Mesodermal cell (in vitro differentiated cells): Measurements from ENCODE around the gene IQCN.
"Not testable (repeated sequence)": the region's sequence is repeated elsewhere in the genome, so short reads cannot be mapped to it uniquely, and the experiment has no call there.

Experiments used
- H3K27ac ChIP-seq: 2 replicates; pipeline ENCODE4 v1.7.0; 2013; ENCODE audit warnings: mild to moderate bottlenecking, low read depth, low read length, moderate library complexity; ENCODE audit not compliant: severe bottlenecking
- H3K36me3 ChIP-seq: 2 replicates; pipeline ENCODE4 v1.7.1; 2013; ENCODE audit warnings: mild to moderate bottlenecking, low read length, moderate library complexity; ENCODE audit not compliant: control insufficient read depth, insufficient read depth
- H3K4me1 ChIP-seq: one replicate; pipeline ENCODE4 v1.7.1; 2013; ENCODE audit warnings: mild to moderate bottlenecking, low read length; ENCODE audit not compliant: insufficient read depth, control insufficient read depth, poor library complexity, severe bottlenecking
- H3K4me3 ChIP-seq: 2 replicates; pipeline ENCODE4 v1.7.0; 2013; ENCODE audit warnings: low read length, control low read depth, mild to moderate bottlenecking; ENCODE audit not compliant: insufficient read depth, poor library complexity, severe bottlenecking; ENCODE audit errors: extremely low read depth
- H3K9me3 ChIP-seq: 2 replicates; pipeline ENCODE4 v1.7.1; 2013; ENCODE audit warnings: mild to moderate bottlenecking, low read length, moderate library complexity; ENCODE audit not compliant: control insufficient read depth
- WGBS, 2 experiments: methylation state at CpG; one replicate each; pipeline ENCODE4 v1.1.5; 2013; ENCODE audit warnings: missing lambda C conversion rate in 2 of 2; ENCODE audit not compliant: insufficient coverage in 2 of 2; 5-methylcytosine and 5-hydroxymethylcytosine counted together

The IQCN gene

GRCh38 chr19:18219911-18220631 lies 54.2 kb downstream of the IQCN start:
- no peaks in the 10 kb centered on the region for H3K4me1 ChIP-seq
- H3K36me3 ChIP-seq, result no peaks in the 10 kb centered on the region
- WGBS, 2 experiments, result 89 to 90% methylated on average over 27 to 28 of the region's 28 CpGs
- H3K4me3 ChIP-seq, result no peak overlapping the region
- H3K9me3 ChIP-seq, result no peaks in the 10 kb centered on the region
- H3K27ac ChIP-seq, result no peak overlapping the region

- H3K4me1 ChIP-seq, result no peaks in the 10 kb centered on the region
- H3K36me3 ChIP-seq, result no peaks in the 10 kb centered on the region
- no peak overlapping the region for H3K4me3 ChIP-seq
- no peaks in the 10 kb centered on the region for H3K9me3 ChIP-seq
- WGBS, 2 experiments, result 72% methylated on average over 2 of the region's 3 CpGs; no CpG with 5 or more reads in 1 of the 2 experiments
- H3K27ac ChIP-seq, result no peak overlapping the region
Measured at GRCh38 chr19:18218600-18218999, 55.7 kb downstream of the IQCN start.

GRCh38 chr19:18218159-18218558 lies 56.1 kb downstream of the IQCN start:
- H3K36me3 ChIP-seq, result no peaks in the 10 kb centered on the region
- H3K4me3 ChIP-seq, result no peak overlapping the region
- WGBS, 2 experiments, result 89 to 93% methylated on average over 12 to 17 of the region's 17 CpGs
- H3K9me3 ChIP-seq, result no peaks in the 10 kb centered on the region
- no peak overlapping the region for H3K27ac ChIP-seq
- H3K4me1 ChIP-seq, result no peaks in the 10 kb centered on the region

- Histone ChIP-seq H3K4me3 (no peak overlapping the region), H3K27ac (no peak overlapping the region), H3K9me3 (no peaks in the 10 kb centered on the region), H3K4me1 (no peaks in the 10 kb centered on the region), H3K36me3 (no peaks in the 10 kb centered on the region)
- WGBS, 2 experiments, result 80 to 99% methylated on average over 6 to 7 of the region's 8 CpGs
Measured at GRCh38 chr19:18216789-18217188, 57.5 kb downstream of the IQCN start.

GRCh38 chr19:18214779-18215433 lies 59.3 kb downstream of the IQCN start:
- no peaks in the 10 kb centered on the region for H3K4me1 ChIP-seq
- 84 to 86% methylated on average over 4 to 5 of the region's 7 CpGs for WGBS, 2 experiments
- H3K9me3 ChIP-seq, result no peaks in the 10 kb centered on the region
- H3K36me3 ChIP-seq, result no peaks in the 10 kb centered on the region
- H3K27ac ChIP-seq, result no peak overlapping the region
- H3K4me3 ChIP-seq, result no peak overlapping the region

- Histone ChIP-seq H3K4me3 (no peak overlapping the region), H3K27ac (no peak overlapping the region), H3K36me3 (no peaks in the 10 kb centered on the region), H3K9me3 (no peaks in the 10 kb centered on the region), H3K4me1 (no peaks in the 10 kb centered on the region)
- 90 to 94% methylated on average over 14 of the region's 14 CpGs for WGBS, 2 experiments
Measured at GRCh38 chr19:18211683-18212082, 62.6 kb downstream of the IQCN start.

GRCh38 chr19:18209912-18210311 lies 64.3 kb downstream of the IQCN start:
- H3K9me3 ChIP-seq, H3K27ac ChIP-seq, H3K4me3 ChIP-seq, H3K36me3 ChIP-seq, H3K4me1 ChIP-seq: not testable (repeated sequence)
- 94 to 100% methylated on average over 1 to 2 of the region's 5 CpGs for WGBS, 2 experiments

GRCh38 chr19:18208098-18208951 lies 65.9 kb downstream of the IQCN start:
- Histone ChIP-seq H3K9me3 (no peaks in the 10 kb centered on the region), H3K36me3 (no peaks in the 10 kb centered on the region), H3K27ac (no peak overlapping the region), H3K4me1 (peaks cover 8% of the 10 kb centered on the region), H3K4me3 (no peak overlapping the region)
- WGBS, 2 experiments, result 45 to 67% methylated on average over 14 to 18 of the region's 32 CpGs
